ENCODE results near the gene ST3GAL5.

DNA sequence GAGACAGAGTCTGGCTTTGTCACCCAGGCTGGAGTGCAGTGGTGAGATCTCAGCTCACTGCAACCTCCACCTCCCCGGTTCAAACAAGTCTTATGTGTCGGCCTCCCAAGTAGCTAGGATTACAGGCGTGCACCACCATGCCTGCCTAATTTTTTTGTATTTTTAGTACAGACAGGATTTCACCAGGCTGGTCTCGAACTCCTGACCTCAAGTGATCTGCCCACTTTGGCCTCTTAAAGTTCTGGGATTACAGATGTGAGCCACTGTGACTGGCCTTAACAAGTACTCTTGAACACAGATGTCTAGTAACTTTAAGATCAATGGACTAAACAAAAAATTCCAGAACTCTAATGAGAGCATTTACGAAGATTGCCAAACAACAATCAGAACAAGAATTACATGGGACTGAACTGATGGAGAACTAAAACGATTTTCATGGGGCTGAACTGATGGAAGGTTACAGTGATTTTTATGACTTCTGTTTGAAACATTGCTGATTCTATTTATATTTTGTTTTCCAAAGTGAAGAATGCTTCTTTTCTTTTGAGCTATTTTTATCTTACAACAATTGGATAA is 46.5 kb upstream of the ST3GAL5 start:
- TF ChIP-seq CTCF (IDR thresholded peaks at IDR 0.05) (no peak), POLR2A (IDR thresholded peaks at IDR 0.05) (no peak)
